ENCODE data around the gene CHD1.

DNA sequence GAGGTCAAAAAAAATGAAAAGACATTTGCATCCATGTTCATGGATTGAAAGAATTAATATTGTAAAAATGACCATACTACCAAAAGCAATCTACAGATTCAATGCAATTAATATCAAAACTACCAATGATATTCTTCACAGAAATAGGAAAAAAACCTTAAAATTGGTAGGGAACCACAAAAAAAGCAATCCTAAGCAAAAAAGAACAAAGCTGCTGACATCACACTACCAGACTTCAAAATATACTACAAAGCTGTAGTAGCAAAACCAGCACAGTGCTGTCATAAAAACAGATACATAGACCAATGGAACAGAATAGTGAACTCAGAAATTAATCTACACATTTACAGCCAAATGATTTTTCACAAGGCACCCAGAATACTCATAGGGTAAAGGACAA is 121.0 kb downstream of the CHD1 start:
- TF ChIP-seq POLR2A (IDR thresholded peaks at IDR 0.05): no peak
- TF ChIP-seq, protein P1, sequence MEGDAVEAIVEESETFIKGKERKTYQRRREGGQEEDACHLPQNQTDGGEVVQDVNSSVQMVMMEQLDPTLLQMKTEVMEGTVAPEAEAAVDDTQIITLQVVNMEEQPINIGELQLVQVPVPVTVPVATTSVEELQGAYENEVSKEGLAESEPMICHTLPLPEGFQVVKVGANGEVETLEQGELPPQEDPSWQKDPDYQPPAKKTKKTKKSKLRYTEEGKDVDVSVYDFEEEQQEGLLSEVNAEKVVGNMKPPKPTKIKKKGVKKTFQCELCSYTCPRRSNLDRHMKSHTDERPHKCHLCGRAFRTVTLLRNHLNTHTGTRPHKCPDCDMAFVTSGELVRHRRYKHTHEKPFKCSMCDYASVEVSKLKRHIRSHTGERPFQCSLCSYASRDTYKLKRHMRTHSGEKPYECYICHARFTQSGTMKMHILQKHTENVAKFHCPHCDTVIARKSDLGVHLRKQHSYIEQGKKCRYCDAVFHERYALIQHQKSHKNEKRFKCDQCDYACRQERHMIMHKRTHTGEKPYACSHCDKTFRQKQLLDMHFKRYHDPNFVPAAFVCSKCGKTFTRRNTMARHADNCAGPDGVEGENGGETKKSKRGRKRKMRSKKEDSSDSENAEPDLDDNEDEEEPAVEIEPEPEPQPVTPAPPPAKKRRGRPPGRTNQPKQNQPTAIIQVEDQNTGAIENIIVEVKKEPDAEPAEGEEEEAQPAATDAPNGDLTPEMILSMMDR (IDR thresholded peaks at IDR 0.05): no peak

Data from uterus (tissue), 2 donors.